GM23338 (cell line): ENCODE results near the gene GPRC5C. TPM values are rescaled to one million over a fixed set of nuclear protein-coding genes. Genes with fewer than 3 reads are reported as not detected.

ENCODE experiments used
- ATAC-seq: fragments of 200-7000 bp; cut with Tn5 transposase; 3 replicates; pipeline ENCODE4 v1.9.1; 2020
- DNase-seq: peaks from one replicate; pipeline ENCODE4 v3.0.0-alpha.2; 2015; ENCODE audit warnings: low spot score
- H2AFZ ChIP-seq: fragments of 200-600 bp; sonication (generic); 2 replicates; pipeline ENCODE4 v1.8.0; 2016; ENCODE audit warnings: antibody characterized with exemption, mild to moderate bottlenecking, moderate library complexity
- H3F3A ChIP-seq: fragments of 200-600 bp; sonication (generic); replicated peaks from 2 replicates; pipeline ENCODE4 v1.8.0; 2017; ENCODE audit warnings: antibody characterized with exemption, mixed run types, low read depth
- H3K27ac ChIP-seq: fragments of 200-600 bp; sonication (generic); 2 replicates; pipeline ENCODE4 v1.6.1; 2016; ENCODE audit warnings: low read depth
- H3K27me3 ChIP-seq: fragments of 200-600 bp; sonication (generic); 2 replicates; pipeline ENCODE4 v1.8.0; 2016; ENCODE audit warnings: mild to moderate bottlenecking, mixed run types, moderate library complexity; ENCODE audit not compliant: insufficient read depth
- H3K36me3 ChIP-seq: fragments of 200-600 bp; sonication (generic); 2 replicates; pipeline ENCODE4 v1.8.0; 2016; ENCODE audit warnings: mild to moderate bottlenecking; ENCODE audit not compliant: insufficient read depth
- H3K4me1 ChIP-seq: fragments of 200-600 bp; sonication (generic); 2 replicates; pipeline ENCODE4 v1.8.0; 2016; ENCODE audit warnings: mild to moderate bottlenecking, moderate library complexity; ENCODE audit not compliant: insufficient read depth
- H3K4me2 ChIP-seq: fragments of 200-600 bp; sonication (generic); 2 replicates; pipeline ENCODE4 v1.7.1; 2017; ENCODE audit warnings: mixed run types
- H3K4me3 ChIP-seq: fragments of 200-600 bp; sonication (generic); 2 replicates; pipeline ENCODE4 v1.6.1; 2016; ENCODE audit warnings: mixed run types
- H3K79me2 ChIP-seq: fragments of 200-600 bp; sonication (generic); replicated peaks from 2 replicates; pipeline ENCODE4 v1.8.0; 2017; ENCODE audit warnings: mild to moderate bottlenecking; ENCODE audit not compliant: insufficient read depth
- H3K9me2 ChIP-seq: fragments of 200-600 bp; sonication (generic); 2 replicates; pipeline ENCODE4 v1.8.0; 2017; ENCODE audit not compliant: insufficient read depth
- H4K20me1 ChIP-seq: fragments of 200-600 bp; sonication (generic); replicated peaks from 2 replicates; pipeline ENCODE4 v1.8.0; 2017; ENCODE audit warnings: mild to moderate bottlenecking; ENCODE audit not compliant: insufficient read depth
- H3K27ac Mint-ChIP-seq: 2 replicates; pipeline ENCODE4 v1.8.0; 2020; ENCODE audit warnings: inconsistent platforms, mild to moderate bottlenecking, moderate library complexity, mixed read lengths
- H3K27me3 Mint-ChIP-seq: 3 replicates; pipeline ENCODE4 v1.8.0; 2022; ENCODE audit warnings: low read depth, mild to moderate bottlenecking, moderate library complexity, mixed read lengths, inconsistent platforms; ENCODE audit not compliant: insufficient read depth, poor library complexity
- H3K36me3 Mint-ChIP-seq: 3 replicates; pipeline ENCODE4 v1.8.0; 2021; ENCODE audit warnings: low read depth, mild to moderate bottlenecking, inconsistent platforms, moderate library complexity, mixed read lengths
- H3K4me1 Mint-ChIP-seq: 3 replicates; pipeline ENCODE4 v1.8.0; 2020; ENCODE audit warnings: mild to moderate bottlenecking, inconsistent platforms, mixed read lengths
- H3K4me3 Mint-ChIP-seq: 3 replicates; pipeline ENCODE4 v1.8.0; 2021; ENCODE audit warnings: moderate library complexity, mild to moderate bottlenecking, inconsistent platforms, mixed read lengths
- H3K9me3 Mint-ChIP-seq: 3 replicates; pipeline ENCODE4 v1.8.0; 2020; ENCODE audit warnings: moderate library complexity, mild to moderate bottlenecking, inconsistent platforms, mixed read lengths
- CREB1 ChIP-seq: fragments of 250-450 bp; sonication (Bioruptor Pico); IDR thresholded peaks from 2 replicates; pipeline ENCODE4 v1.5.0; 2020; ENCODE audit warnings: low read depth, mild to moderate bottlenecking, moderate library complexity
- CTCF ChIP-seq, 2 experiments: fragments of 200-600 bp in 1 of 2; sonication (generic) in 1 of 2; conservative IDR thresholded peaks; 2 replicates each; pipeline versions ENCODE4 v1.5.1 to v1.6.1; 2016 to 2017; ENCODE audit warnings: antibody characterized with exemption in 2 of 2, low read depth in 2 of 2, mild to moderate bottlenecking in 2 of 2, moderate library complexity in 1 of 2
- ETS1 ChIP-seq: IDR thresholded peaks from 2 replicates; pipeline ENCODE4 v1.6.1; 2016; ENCODE audit warnings: antibody characterized with exemption
- EZH2 ChIP-seq: fragments of 200-600 bp; sonication (generic); IDR thresholded peaks from one replicate; pipeline ENCODE4 v1.8.0; 2017; ENCODE audit warnings: antibody characterized with exemption, mild to moderate bottlenecking, low read depth; ENCODE audit not compliant: unreplicated experiment
- EZH2phosphoT487 ChIP-seq: fragments of 200-600 bp; sonication (generic); IDR thresholded peaks from one replicate; pipeline ENCODE4 v1.8.1; 2018; ENCODE audit warnings: antibody characterized with exemption; ENCODE audit not compliant: unreplicated experiment
- JUNB ChIP-seq: IDR thresholded peaks from one replicate; pipeline ENCODE4 v1.6.1; 2016; ENCODE audit warnings: antibody characterized with exemption; ENCODE audit not compliant: unreplicated experiment
- NANOG ChIP-seq: IDR thresholded peaks from 2 replicates; pipeline ENCODE4 v1.6.1; 2016; ENCODE audit warnings: antibody characterized with exemption, borderline replicate concordance
- POLR2AphosphoS5 ChIP-seq: IDR thresholded peaks from 2 replicates; pipeline ENCODE4 v1.6.1; 2016; ENCODE audit warnings: antibody characterized with exemption, low read depth
- REST ChIP-seq: IDR thresholded peaks from one replicate; pipeline ENCODE4 v1.6.1; 2018; ENCODE audit warnings: antibody characterized with exemption; ENCODE audit not compliant: unreplicated experiment
- STAT1 ChIP-seq: IDR thresholded peaks from one replicate; pipeline ENCODE4 v1.6.1; 2016; ENCODE audit warnings: antibody characterized with exemption; ENCODE audit not compliant: unreplicated experiment
- ZNF114 ChIP-seq: fragments of 250-450 bp; sonication (Bioruptor Pico); IDR thresholded peaks from 2 replicates; pipeline ENCODE4 v1.5.0; 2020; ENCODE audit warnings: mild to moderate bottlenecking, moderate library complexity
- ZNF331 ChIP-seq: fragments of 250-450 bp; sonication (Bioruptor Pico); IDR thresholded peaks from 2 replicates; pipeline ENCODE4 v1.5.0; 2020; ENCODE audit warnings: low read depth, mild to moderate bottlenecking, moderate library complexity
- ZNF462 ChIP-seq: fragments of 250-450 bp; sonication (Bioruptor Pico); IDR thresholded peaks from 2 replicates; pipeline ENCODE4 v1.5.0; 2020; ENCODE audit warnings: mild to moderate bottlenecking, moderate library complexity
- polyA plus RNA-seq: library from polyadenylated mRNA; unstranded; fragments of >200 nt; fragmentation: Nextera tagmentation; extraction: Ambion mirVana; gene quantifications from 2 replicates; pipeline ENCODE4 v1.2.1, GENCODE V29; 2016
- total RNA-seq: library from RNA; depleted of rRNA; stranded (reverse); fragments of >200 nt; shearing (Covaris generic); gene quantifications from 2 replicates; pipeline ENCODE4 v1.2.3, GENCODE V29; 2014

Gene GPRC5C
- total and polyA plus RNA-seq, 2 experiments from 2014 or later, result 9.0 to 22.4 TPM

GRCh38 chr17:74472890-74473289 lies 41.0 kb downstream of the GPRC5C start:
- Histone ChIP-seq H3F3A (no peaks in the 10 kb centered on the region), H3K79me2 (no peaks in the 10 kb centered on the region), H4K20me1 (no peaks in the 10 kb centered on the region), H3K27ac (no peak overlapping the region), H2AFZ (no peak overlapping the region), H3K4me1 (no peaks in the 10 kb centered on the region), H3K4me2 (no peak overlapping the region), H3K9me2 (no peaks in the 10 kb centered on the region), H3K4me3 (no peak overlapping the region), H3K27me3 (peaks cover 11% of the 10 kb centered on the region), H3K36me3 (no peaks in the 10 kb centered on the region)
- DNase-seq (no peak), ATAC-seq (no peak)
- H3K4me1 Mint-ChIP-seq, result peaks cover 3% of the 10 kb centered on the region; the same call in 2 of the 3 replicates
- H3K27ac Mint-ChIP-seq, result no peak overlapping the region
- H3K36me3 Mint-ChIP-seq, result peaks cover 10% of the 10 kb centered on the region; the same call in 2 of the 3 replicates
- H3K27me3 Mint-ChIP-seq, result peaks cover 5% of the 10 kb centered on the region
- H3K4me3 Mint-ChIP-seq, result no peak overlapping the region
- peaks cover 29% of the 10 kb centered on the region for H3K9me3 Mint-ChIP-seq
- no peak for TF ChIP-seq ZNF114 (CRISPR knock-in tag)
- no peak for TF ChIP-seq NANOG
- TF ChIP-seq ZNF462 (CRISPR knock-in tag), result no peak
- no peak for TF ChIP-seq ETS1
- TF ChIP-seq STAT1, result no peak
- TF ChIP-seq ZNF331 (CRISPR knock-in tag), result no peak
- TF ChIP-seq JUNB, result no peak
- no peak for TF ChIP-seq CREB1 (CRISPR knock-in tag)
- no peak for TF ChIP-seq REST
- TF ChIP-seq CTCF (conservative IDR thresholded peaks at IDR 0.05; ENCODE audit: low read depth in 2 of 2), result no peak
- TF ChIP-seq EZH2phosphoT487, result no peak
- TF ChIP-seq POLR2AphosphoS5, result no peak
- no peak for TF ChIP-seq EZH2
